PC-3 (cell line): ENCODE results near the gene PDE11A. TPM values are rescaled to one million over a fixed set of nuclear protein-coding genes. Genes with fewer than 3 reads are reported as not detected.

Source experiments
- ATAC-seq: fragments of 200-7000 bp; cut with Tn5 transposase; 2 replicates; pipeline ENCODE4 v1.9.1; 2020; ENCODE audit warnings: mild to moderate bottlenecking, moderate library complexity
- BruUV-seq: library from RNA; stranded (reverse); fragments of 400-500 nt; replicated peaks from 2 replicates; lab custom pipeline; 2021; lab: Mats Ljungman, UMichigan
- CTCF ChIA-PET: fragments of 300-600 bp; sonication (Branson Sonifier 250); formaldehyde crosslinking; loops from one replicate; lab custom pipeline; 2022; ENCODE audit warnings: antibody characterized with exemption; lab: Charles Lee
- POLR2A ChIA-PET: fragments of 300-600 bp; sonication (Branson Sonifier 250); formaldehyde crosslinking; loops from one replicate; lab custom pipeline; 2022; ENCODE audit warnings: antibody characterized with exemption; ENCODE audit not compliant: unreplicated experiment; lab: Charles Lee
- DNase-seq: peaks from one replicate; pipeline ENCODE4 v3.0.0-alpha.2; 2015
- H2AFZ ChIP-seq: fragments of 300-600 bp; sonication (generic); 2 replicates; pipeline ENCODE4 v1.6.0; 2016; ENCODE audit warnings: antibody characterized with exemption, low read length
- H3F3A ChIP-seq: fragments of 300-600 bp; sonication (generic); one replicate; pipeline ENCODE4 v1.6.0; 2017; ENCODE audit warnings: antibody characterized with exemption, low read length, control low read depth, mild to moderate bottlenecking; ENCODE audit not compliant: unreplicated experiment
- H3K27ac ChIP-seq: fragments of 300-600 bp; sonication (generic); 2 replicates; pipeline ENCODE4 v1.5.1; 2016; ENCODE audit warnings: mild to moderate bottlenecking, low read length
- H3K27me3 ChIP-seq: fragments of 300-600 bp; sonication (generic); 2 replicates; pipeline ENCODE4 v1.6.1; 2016; ENCODE audit warnings: low read length, mixed read lengths
- H3K36me3 ChIP-seq: fragments of 300-600 bp; sonication (generic); 2 replicates; pipeline ENCODE4 v1.6.1; 2016; ENCODE audit warnings: low read depth, mixed run types, low read length, mixed read lengths
- H3K4me1 ChIP-seq: fragments of 300-600 bp; sonication (generic); 2 replicates; pipeline ENCODE4 v1.5.1; 2016; ENCODE audit warnings: low read length; ENCODE audit not compliant: insufficient read depth
- H3K4me2 ChIP-seq: fragments of 300-600 bp; sonication (generic); 2 replicates; pipeline ENCODE4 v1.6.0; 2016; ENCODE audit warnings: low read length
- H3K4me3 ChIP-seq: fragments of 300-600 bp; sonication (generic); 2 replicates; pipeline ENCODE4 v1.5.1; 2016; ENCODE audit warnings: mild to moderate bottlenecking, low read length, mixed read lengths
- H3K79me2 ChIP-seq: fragments of 300-600 bp; sonication (generic); 2 replicates; pipeline ENCODE4 v1.6.1; 2017; ENCODE audit warnings: low read length, mixed read lengths
- H3K9ac ChIP-seq: fragments of 300-600 bp; sonication (generic); 2 replicates; pipeline ENCODE4 v1.6.0; 2016; ENCODE audit warnings: mild to moderate bottlenecking, low read length
- H3K9me2 ChIP-seq: fragments of 300-600 bp; sonication (generic); replicated peaks from 2 replicates; pipeline ENCODE4 v1.6.1; 2016; ENCODE audit warnings: mixed run types, low read length, mixed read lengths
- H3K9me3 ChIP-seq: fragments of 300-600 bp; sonication (generic); 2 replicates; pipeline ENCODE4 v1.6.1; 2016; ENCODE audit warnings: low read length, mixed read lengths
- H4K20me1 ChIP-seq: fragments of 300-600 bp; sonication (generic); 2 replicates; pipeline ENCODE4 v1.6.1; 2016; ENCODE audit warnings: low read length, mixed read lengths
- CTCF ChIP-seq: fragments of 300-600 bp; sonication (generic); conservative IDR thresholded peaks from 2 replicates; pipeline ENCODE4 v1.5.1; 2017; ENCODE audit warnings: antibody characterized with exemption, low read depth, mild to moderate bottlenecking, low read length
- EZH2 ChIP-seq: fragments of 300-600 bp; sonication (generic); IDR thresholded peaks from one replicate; pipeline ENCODE4 v1.6.1; 2017; ENCODE audit warnings: antibody characterized with exemption, mild to moderate bottlenecking, low read length; ENCODE audit not compliant: unreplicated experiment
- EZH2phosphoT487 ChIP-seq: fragments of 300-600 bp; sonication (generic); IDR thresholded peaks from 2 replicates; pipeline ENCODE4 v1.6.1; 2018; ENCODE audit warnings: mild to moderate bottlenecking, antibody characterized with exemption, low read length, borderline replicate concordance
- intact Hi-C: fragments of 100-400 bp; cut with micrococcal nuclease; formaldehyde crosslinking; loops from 2 replicates; pipeline ENCODE4 v1.9.0; 2023
- total RNA-seq: library from RNA; depleted of rRNA; stranded (reverse); fragments of >200 nt; gene quantifications from 2 replicates; pipeline ENCODE4 v1.2.3, GENCODE V29; 2014

Gene PDE11A
- total RNA-seq, 1 experiment from 2014 or later: 0.15 TPM

GRCh38 chr2:177738461-177739235, 333.9 kb downstream of the PDE11A start:
- H3K4me1 ChIP-seq: no peaks in the 10 kb centered on the region
- H4K20me1 ChIP-seq: no peaks in the 10 kb centered on the region
- intact Hi-C loops: no loop called here
- H3K9ac ChIP-seq: no peak overlapping the region
- no peak overlapping the region for H3K4me2 ChIP-seq
- DNase-seq: no peak
- no peak overlapping the region for H3K27ac ChIP-seq
- no peak overlapping the region for H2AFZ ChIP-seq
- H3K36me3 ChIP-seq: no peaks in the 10 kb centered on the region
- TF ChIP-seq CTCF (no peak), EZH2 (no peak), EZH2phosphoT487 (no peak)
- no TSS peak for BruUV-seq
- H3K27me3 ChIP-seq: peaks cover 64% of the 10 kb centered on the region
- ATAC-seq: no peak
- CTCF ChIA-PET: no interaction called here
- no peak overlapping the region for H3K4me3 ChIP-seq
- no peaks in the 10 kb centered on the region for H3F3A ChIP-seq
- POLR2A ChIA-PET: no interaction called here
- H3K9me3 ChIP-seq: no peaks in the 10 kb centered on the region
- H3K9me2 ChIP-seq: no peaks in the 10 kb centered on the region
- no peaks in the 10 kb centered on the region for H3K79me2 ChIP-seq

- ChIA-PET POLR2A (no interaction called here), CTCF (no interaction called here)
- H3K27ac ChIP-seq: no peak overlapping the region
- no peaks in the 10 kb centered on the region for H3K4me1 ChIP-seq
- intact Hi-C loops: no loop called here
- no peaks in the 10 kb centered on the region for H3K36me3 ChIP-seq
- H3F3A ChIP-seq: no peaks in the 10 kb centered on the region
- H3K9me3 ChIP-seq: no peaks in the 10 kb centered on the region
- peaks cover 58% of the 10 kb centered on the region for H3K27me3 ChIP-seq
- H3K9ac ChIP-seq: no peak overlapping the region
- H3K79me2 ChIP-seq: no peaks in the 10 kb centered on the region
- TF ChIP-seq CTCF (no peak), EZH2phosphoT487 (no peak), EZH2 (no peak)
- H3K4me2 ChIP-seq: no peak overlapping the region
- ATAC-seq (no peak), DNase-seq (no peak)
- H4K20me1 ChIP-seq: no peaks in the 10 kb centered on the region
- no peak overlapping the region for H3K4me3 ChIP-seq
- no peak overlapping the region for H2AFZ ChIP-seq
- BruUV-seq: no TSS peak
- no peaks in the 10 kb centered on the region for H3K9me2 ChIP-seq
These were observed 337.2 kb downstream of the PDE11A start for GRCh38 chr2:177735318-177735803.

- CTCF ChIA-PET: no interaction called here
- Histone ChIP-seq H3K79me2 (no peaks in the 10 kb centered on the region), H3K4me3 (no peak overlapping the region), H2AFZ (no peak overlapping the region), H3K9me2 (no peaks in the 10 kb centered on the region), H3K4me1 (no peaks in the 10 kb centered on the region), H4K20me1 (no peaks in the 10 kb centered on the region), H3K36me3 (no peaks in the 10 kb centered on the region), H3K9ac (no peak overlapping the region), H3K27ac (no peak overlapping the region), H3F3A (no peaks in the 10 kb centered on the region), H3K27me3 (peaks cover 57% of the 10 kb centered on the region), H3K9me3 (no peaks in the 10 kb centered on the region), H3K4me2 (no peak overlapping the region)
- BruUV-seq: no TSS peak
- intact Hi-C loops: no loop called here
- TF ChIP-seq EZH2phosphoT487 (no peak), EZH2 (no peak), CTCF (no peak)
- POLR2A ChIA-PET: no interaction called here
- no peak for DNase-seq
- ATAC-seq: no peak
These were observed 339.2 kb downstream of the PDE11A start for GRCh38 chr2:177733322-177733855.
